Measurements from ENCODE around the gene VSX1.

- TF ChIP-seq, protein P1, sequence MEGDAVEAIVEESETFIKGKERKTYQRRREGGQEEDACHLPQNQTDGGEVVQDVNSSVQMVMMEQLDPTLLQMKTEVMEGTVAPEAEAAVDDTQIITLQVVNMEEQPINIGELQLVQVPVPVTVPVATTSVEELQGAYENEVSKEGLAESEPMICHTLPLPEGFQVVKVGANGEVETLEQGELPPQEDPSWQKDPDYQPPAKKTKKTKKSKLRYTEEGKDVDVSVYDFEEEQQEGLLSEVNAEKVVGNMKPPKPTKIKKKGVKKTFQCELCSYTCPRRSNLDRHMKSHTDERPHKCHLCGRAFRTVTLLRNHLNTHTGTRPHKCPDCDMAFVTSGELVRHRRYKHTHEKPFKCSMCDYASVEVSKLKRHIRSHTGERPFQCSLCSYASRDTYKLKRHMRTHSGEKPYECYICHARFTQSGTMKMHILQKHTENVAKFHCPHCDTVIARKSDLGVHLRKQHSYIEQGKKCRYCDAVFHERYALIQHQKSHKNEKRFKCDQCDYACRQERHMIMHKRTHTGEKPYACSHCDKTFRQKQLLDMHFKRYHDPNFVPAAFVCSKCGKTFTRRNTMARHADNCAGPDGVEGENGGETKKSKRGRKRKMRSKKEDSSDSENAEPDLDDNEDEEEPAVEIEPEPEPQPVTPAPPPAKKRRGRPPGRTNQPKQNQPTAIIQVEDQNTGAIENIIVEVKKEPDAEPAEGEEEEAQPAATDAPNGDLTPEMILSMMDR (IDR thresholded peaks at IDR 0.05) = no peak
- no peak for TF ChIP-seq EZH2 (IDR thresholded peaks at IDR 0.05; ENCODE audit: borderline replicate concordance, insufficient read depth, low read depth, low read length, poor library complexity, severe bottlenecking)
Measured at GRCh38 chr20:25099601-25100140, 17.7 kb upstream of the VSX1 start.

Measured in B cell (primary cell).